GM18907 (cell line): ENCODE results near the gene FNDC3A.
"Not testable (repeated sequence)": the region's sequence is repeated elsewhere in the genome, so short reads cannot be mapped to it uniquely, and the experiment has no call there.

Experiments used
- ATAC-seq: cut with Tn5 transposase; IDR thresholded peaks from one replicate; pipeline ENCODE4 v1.9.1; 2021; ENCODE audit warnings: mild to moderate bottlenecking, moderate library complexity; ENCODE audit not compliant: unreplicated experiment

FNDC3A gene

DNA sequence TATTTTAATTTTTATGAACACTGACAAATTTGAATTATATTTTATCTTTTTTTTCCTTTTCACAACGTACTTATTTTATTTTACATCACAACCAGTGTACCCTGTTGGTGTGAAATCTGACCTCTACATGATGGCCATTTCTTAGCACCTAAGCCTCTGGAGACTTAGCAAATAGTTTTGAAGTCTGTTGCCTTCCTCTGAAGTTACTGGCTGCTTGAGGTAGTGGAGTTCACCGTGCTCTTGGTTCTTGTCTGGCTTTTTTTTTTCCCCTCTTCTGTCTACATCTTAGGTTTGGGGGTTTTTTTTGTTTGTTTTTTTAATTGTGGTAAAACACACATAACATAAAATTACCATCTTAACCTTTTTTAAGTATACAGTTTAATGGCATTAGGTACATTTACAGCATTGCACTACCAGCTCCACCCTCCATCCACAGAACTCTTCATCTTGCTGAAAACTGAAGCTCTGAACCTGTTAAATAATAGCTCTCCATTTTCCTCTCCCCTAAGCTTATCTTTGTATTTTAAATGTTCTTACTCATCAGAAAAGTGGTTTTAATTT, 150.3 kb downstream of the FNDC3A start:
- no peak for ATAC-seq

DNA sequence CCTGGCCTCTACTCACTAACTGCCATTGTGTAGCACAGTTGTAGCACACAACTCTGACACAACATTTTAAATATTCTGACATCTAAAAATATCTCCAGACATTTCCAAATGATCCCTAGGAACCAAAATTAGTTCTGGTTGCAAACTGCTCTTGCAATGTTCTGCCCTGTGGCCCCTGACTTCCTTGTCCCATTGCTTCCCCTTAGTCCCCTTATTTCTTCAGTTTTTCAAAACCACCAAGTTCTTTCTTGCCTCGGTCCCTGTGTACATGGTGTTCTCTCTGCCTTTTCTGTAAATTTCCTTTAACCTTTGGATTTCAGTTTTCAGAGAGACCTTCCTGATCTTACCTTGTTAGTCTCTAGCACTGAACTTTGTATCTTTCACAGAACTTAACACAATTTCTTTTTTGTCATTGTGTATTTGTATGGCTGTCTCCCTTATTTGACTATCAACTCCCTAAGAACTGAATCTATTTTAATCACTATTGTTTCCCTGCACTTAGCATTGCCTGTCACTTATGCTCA, 156.8 kb downstream of the FNDC3A start:
- no peak for ATAC-seq

DNA sequence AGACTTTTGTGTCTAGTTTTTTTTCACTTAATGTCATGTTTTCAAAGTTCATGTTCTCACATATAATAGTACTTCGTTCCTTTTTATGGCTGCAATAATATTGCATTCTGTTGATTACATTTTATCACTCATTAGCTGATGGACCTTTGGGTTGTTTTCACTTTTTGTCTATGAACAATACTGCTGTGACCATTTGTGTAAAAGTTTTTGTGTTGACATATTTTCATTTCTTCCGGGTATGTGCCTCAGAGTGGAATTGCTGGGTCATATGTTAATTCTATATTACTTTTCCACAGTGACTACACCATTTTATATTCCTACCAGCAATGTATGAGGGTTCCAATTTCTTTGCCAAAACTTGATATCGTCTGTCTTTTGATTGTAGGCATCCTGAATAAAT, 158.6 kb downstream of the FNDC3A start:
- ATAC-seq: no peak

DNA sequence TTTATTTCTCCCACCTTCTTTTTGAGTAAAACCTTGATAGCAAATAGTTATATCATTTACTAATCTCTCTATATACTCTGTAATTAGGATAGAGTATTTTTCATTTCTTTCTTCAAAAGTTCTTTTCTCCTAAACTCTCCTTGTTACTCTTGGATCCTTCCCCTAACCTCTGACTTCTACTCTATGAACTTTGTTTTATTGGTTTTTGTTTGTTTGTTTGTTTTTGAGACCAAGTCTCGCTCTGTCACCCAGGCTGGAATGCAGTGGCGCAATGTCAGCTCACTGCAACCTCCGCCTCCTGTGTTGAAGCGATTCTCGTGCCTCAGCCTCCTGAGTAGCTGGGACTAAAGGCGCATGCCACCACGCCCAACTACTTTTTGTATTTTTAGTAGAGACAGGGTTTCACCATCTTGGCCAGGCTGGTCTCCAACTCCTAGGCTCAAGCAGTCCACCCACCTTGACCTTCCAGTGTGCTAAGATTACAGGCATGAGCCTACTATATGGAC, 161.5 kb downstream of the FNDC3A start:
- ATAC-seq: not testable (repeated sequence)

DNA sequence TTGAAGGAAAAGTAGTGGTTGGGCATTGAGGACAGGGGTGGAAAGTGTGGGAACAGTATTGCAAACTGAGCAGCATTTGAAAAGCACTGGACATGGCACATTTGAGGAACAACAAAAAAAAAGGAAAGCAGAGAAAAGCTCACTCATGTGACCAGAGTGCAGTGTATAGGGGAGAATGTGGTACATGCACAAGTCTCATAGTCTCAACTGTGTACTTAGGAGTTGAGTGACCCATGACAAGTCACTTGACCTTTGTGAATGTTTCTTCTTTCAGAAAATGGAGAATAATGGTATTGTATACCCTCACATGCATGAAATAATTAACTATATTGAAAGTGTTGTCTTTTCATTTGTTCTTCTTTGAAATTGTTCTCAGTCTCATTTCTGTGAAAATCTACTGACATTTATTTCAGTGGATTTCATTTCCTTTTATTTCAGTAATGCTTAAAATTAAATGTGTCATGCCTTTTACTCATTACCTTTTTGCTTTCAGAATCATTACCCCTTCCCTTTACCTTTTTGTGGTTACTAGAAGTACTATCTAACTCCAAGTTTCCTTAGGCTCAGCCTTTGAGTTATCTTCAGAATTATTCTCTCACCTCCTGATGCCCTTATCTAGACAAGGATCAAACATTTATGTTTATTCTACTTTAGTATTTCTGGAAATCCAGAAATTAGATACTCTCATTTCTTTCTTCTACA, 165.3 kb downstream of the FNDC3A start:
- ATAC-seq: no peak

DNA sequence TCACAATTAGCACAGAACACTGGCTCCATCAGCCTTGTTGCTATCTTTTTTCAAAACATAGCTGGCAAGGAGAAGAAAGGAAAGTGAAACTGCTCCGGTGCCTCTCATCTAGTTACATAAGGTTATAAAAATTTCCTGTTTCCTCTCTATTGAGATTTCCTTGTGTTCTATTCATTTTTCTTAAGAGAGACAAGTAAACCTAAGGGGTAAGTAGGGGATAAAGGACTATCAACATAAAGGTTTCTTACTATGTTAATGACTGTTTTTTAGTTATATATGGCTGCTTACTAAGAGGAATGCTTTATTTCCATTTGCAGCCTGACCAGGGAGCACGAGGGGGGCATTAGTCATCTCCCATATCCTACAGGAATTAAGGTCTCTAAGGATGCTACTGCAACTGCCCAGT, 171.2 kb downstream of the FNDC3A start:
- ATAC-seq: no peak

DNA sequence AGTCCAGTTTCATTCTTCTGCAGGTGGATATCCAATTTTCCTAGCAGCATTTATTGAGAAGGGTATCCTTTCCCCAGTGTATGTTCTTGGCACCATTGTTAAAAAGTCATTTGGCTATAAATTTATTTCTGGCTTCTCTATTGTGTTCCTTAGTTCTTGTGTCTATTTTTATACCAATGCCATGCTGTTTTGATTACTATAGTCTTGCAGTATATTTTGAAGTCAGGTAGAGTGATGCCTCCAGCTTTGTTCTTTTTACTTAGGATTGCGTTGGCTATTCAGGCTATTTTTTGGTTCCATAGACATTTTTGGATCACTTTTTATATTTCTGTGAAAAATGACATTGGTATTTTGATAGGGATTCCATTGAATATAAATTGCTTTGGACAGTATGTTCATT, 172.7 kb downstream of the FNDC3A start:
- no peak for ATAC-seq

DNA sequence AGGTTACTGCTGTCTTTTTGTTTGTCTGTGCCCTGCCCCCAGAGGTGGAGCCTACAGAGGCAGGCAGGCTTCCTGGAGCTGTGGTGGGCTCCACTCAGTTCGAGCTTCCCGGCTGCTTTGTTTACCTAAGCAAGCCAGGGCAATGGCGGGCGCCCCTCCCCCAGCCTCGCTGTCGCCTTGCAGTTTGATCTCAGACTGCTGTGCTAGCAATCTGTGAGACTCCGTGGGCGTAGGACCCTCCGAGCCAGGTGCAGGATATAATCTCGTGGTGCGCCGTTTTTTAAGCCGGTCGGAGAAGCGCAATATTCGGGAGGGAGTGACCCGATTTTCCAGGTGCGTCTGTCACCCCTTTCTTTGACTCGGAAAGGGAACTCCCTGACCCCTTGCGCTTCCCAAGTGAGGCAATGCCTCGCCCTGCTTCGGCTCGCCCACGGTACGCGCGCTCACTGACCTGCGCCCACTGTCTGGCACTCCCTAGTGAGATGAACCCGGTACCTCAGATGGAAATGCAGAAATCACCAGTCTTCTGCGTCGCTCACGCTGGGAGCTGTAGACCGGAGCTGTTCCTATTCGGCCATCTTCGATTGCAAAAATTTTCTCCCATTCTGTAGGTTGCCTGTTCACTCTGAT, 182.4 kb downstream of the FNDC3A start:
- ATAC-seq: not testable (repeated sequence)

DNA sequence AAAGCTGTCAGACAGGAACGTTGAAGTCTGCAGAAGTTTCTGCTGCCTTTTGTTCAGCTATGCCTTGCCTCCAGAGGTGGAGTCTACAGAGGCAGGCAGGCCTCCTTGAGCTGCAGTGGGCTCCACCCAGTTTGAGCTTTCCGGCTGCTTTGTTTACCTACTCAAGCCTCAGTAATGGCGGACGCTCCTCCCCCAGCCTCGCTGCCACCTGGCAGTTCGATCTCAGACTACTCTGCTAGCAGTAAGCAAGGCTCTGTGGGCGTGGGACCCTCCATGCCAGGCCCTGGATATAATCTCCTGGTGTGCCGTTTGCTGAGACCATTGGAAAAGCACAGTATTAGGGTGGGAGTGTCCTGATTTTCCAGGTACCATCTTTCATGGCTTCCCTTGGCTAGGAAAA, 187.4 kb downstream of the FNDC3A start:
- not testable (repeated sequence) for ATAC-seq

DNA sequence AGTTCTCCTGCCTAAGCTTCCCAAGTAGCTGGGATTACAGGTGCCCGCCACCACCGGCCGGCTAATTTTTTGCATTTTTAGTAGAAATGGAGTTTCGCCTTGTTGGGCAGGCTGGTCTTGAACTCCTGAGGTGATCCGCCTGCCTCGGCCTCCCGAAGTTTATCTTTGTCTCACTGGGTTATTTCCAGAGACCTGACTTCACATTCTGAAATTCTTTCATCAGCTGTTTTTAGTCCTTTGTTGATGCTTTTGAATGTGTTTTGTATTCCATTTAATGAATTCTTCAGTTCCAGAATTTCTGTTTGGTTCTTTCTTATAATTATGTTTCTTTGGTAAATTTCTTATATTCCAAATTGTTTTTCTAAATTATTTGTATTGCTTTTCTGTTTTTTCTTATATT, 189.0 kb downstream of the FNDC3A start:
- ATAC-seq: no peak

DNA sequence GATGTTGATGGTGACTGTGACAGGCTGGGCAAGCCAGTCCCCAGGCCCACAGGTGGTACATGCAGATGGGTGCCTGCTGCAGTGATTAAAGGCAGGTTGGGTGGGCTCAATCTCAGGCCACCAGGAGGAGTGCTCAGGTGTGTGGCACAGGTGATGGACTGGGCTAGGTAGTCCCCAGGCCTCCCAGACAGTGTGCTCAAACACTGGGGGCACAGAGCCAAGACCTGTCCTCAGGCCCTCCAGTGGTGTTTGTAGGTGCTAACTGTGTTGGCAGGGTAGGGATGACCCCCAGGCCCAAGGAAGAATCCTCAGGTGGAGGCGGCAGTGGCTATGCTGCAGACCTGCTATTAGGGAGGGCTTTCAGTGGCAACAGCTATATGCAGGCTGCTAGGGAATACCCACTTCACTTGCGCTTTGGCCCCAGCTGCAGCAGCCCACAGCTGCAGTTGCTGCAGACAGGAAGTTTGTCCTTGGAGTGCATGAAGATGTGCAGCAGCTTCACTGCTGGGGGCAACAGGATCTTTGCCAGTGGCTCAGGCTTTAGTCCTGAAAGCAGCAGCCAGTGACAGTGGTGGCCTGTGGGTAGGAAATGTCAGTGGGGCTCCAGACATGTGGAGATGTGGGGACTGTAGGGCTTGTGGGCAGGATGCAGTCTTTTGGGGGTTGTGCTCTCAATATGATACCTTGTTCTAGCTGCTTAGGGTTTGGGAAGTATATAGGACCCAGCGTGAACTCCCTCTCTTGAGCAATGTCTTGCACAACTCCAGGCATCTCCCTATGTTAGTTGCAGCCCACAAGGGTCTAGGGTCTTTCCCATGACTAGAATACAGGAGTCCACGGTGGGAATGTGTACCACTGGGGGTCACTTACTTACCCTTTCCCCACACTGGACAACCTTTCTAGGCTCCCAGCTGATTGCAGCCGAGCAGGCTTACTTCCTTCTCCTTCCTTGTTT, 190.4 kb downstream of the FNDC3A start:
- ATAC-seq: no peak

DNA sequence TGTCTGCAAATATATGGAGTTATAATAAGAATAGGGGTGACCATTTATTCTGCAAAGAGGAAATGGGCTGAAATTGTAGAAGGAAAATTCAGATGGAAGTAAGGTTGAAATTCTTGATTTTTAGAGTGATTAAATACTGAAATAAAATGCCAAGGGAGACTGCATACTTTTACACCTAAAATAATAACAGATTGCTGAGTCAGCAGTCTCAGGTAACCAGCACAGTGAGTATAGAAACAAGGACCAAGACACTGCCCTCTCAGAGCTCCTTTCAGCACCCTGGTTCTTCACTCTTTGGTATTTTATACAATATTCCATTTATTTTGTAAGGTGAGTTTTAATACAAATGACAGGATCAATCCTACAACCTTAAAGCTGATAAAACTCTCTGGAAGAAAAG, 195.6 kb downstream of the FNDC3A start:
- no peak for ATAC-seq

DNA sequence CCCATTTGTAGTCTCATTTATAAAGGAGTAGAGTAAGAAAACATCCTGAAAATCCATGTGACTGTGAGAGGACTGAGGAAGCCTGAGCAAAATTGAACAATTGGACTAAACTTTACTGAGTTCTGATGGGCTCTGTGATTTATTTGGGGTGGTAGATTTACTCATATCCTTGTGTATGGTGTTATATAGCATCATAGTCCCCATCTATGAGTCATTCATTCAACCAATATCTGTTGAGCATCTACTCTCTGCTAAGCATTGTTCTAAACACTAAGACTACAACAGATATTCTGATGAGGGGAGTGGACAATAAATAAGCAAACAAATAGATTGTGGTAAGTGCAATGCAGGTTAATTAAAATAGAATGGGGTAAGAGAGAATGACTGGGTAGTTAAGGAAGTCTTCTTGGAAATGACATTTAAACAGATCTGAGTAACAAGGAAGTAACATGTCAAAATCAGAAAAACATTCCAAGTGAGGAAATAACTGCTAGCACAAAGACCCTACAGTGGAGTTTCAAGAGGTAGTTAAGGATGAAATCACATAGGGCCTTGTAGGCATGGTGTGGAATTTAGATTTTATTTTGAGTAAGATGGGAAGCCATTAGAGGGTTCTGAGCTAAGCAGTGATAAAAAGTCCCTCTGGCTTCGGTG, 208.1 kb downstream of the FNDC3A start:
- no peak for ATAC-seq

DNA sequence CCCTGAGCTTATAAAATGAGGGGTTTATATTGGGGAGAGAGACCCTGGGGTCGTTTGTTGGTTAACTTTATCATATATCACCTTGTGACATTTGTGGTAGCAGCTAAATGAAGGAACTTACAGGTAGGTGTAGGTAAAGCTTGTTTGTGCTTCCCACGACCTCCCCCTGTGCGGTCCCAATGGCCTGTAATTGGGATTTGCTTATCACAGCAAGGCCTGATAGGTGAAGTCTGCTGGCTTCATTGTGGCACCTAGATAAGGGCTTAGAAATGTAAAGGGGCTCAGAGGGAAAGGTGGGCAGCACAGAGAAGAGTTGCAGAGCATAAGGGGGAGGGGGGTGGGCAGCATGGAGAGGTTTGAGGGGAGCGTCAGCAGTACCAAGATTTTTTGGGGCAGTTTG, 208.9 kb downstream of the FNDC3A start:
- no peak for ATAC-seq

DNA sequence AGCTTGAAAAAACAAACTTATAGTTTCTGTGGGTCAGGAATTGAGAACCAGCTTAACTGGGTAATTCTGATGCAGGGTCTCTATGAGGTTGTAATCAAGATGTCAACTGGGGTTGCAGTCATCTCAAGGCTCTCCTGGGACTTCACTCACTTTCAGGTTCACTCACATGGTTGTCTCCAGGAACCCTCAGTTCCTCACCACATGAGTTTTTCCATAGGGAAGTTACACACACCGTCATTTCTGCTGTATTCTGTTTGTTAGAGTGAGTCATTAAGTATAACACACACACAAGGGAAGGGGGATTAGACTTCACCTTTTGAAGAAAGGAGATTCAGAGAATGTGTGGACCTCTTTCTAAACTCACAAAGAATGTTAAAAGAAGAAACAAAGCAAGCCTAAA, 209.6 kb downstream of the FNDC3A start:
- ATAC-seq: peak; percentile 44

DNA sequence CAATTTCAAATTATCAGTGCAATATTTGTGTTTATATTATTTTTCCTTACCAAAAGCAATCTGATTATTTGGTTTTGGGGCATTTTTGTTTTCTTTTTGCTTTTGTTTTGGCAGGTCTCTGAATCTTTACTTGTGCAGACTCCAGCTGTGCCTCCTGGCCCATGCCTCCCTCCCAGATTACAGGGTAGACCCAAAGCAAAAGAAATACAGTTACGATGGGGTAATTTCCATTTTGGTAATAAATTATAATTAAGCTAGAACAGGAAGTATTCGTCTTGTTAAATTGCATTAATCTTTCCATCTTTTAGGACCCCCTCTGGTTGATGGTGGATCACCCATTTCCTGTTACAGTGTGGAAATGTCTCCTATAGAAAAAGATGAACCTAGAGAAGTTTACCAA, 215.2 kb downstream of the FNDC3A start:
- no peak for ATAC-seq

DNA sequence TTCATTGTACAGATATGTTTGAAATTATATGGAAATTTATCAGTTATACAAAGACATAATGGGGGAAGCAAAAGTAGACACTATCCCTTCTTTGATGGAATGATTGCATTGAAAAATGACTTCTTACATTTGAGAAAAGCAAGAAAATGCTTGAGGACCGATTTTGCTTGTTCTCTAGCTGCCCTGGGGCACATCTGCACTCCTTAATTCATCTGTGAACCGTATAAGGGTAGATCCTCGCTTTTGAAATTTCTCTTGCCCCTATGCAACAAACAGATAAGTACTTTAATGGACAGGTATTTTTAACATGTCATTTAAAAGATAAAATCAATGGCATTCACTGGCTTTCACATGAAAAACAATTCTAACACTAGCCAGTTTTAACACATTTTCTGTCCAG, 230.9 kb downstream of the FNDC3A start:
- no peak for ATAC-seq

DNA sequence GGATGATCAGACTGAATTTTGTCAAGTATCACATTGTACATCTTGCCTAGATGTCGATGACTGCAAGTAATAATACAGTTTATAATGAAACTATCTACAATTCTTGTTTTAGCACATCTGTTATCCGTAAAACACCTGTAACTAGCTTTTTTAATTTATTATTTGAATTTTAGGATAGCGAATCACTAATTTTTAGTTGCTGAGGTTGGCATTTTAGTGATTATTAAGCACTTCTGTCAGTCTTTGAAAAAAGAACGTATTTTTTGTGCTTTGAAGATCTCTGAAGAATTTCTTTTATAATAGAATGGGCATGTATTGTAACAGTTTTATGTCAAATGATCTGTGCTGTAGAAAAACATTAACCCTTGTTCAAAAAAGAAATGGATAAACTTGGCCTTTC, 232.9 kb downstream of the FNDC3A start:
- ATAC-seq: no peak

DNA sequence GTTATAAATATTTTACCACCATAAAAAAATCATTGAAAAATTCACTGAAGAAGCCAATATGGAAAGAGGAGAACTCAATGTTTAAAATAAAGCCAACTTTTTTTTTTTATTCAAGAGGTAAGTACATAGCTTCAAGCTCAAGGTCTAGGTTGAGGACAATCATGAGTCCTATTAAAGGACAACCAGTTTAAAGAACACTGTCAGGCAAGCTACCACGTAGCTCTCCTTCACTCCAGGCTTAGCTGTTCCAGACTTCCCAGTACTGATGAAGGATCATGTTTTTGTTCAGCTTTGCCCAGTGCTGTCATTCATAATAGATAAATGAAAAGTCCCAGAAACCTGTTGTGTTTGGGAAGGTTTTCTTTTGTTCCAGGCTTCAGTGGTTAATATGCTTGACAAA, 234.4 kb downstream of the FNDC3A start:
- no peak for ATAC-seq

DNA sequence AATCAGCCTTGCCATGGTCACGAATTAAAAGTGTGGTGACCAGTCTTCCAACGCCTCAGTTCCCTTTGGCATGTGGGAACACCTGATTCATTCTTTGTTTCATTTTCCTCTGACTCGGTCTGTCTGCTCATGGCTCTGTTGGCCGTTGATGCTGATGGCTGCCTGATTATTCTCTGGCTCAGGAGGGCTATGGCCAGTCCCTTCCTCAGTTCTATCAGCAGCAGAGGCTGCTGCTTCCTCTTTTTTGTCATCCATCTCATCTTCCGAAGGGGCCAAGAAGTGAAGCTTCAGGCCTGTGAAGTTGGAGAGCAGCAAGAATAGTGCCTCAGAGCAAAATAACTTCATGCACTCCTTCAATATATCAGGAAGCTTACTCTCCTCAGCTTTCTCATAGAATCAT, 235.0 kb downstream of the FNDC3A start:
- no peak for ATAC-seq
